ENCODE measurements around the gene TMBIM6.

- TF ChIP-seq CTCF (IDR thresholded peaks at IDR 0.05; ENCODE audit: poor library complexity) (no peak), EZH2 (IDR thresholded peaks at IDR 0.05; ENCODE audit: borderline replicate concordance) (no peak), EZH2phosphoT487 (IDR thresholded peaks at IDR 0.05; ENCODE audit: low read depth, severe bottlenecking, unreplicated experiment) (no peak)
Observed at GRCh38 chr12:49702009-49702408, 39.3 kb upstream of the TMBIM6 start.
